Endodermal cell (in vitro differentiated cells): ENCODE results near the gene AUTS2. TPM values are rescaled to one million over a fixed set of nuclear protein-coding genes. Genes with fewer than 3 reads are reported as not detected.

ENCODE experiments used
- DNase-seq: peaks from one replicate; pipeline ENCODE4 v3.0.0-alpha.2; 2017
- H3K27ac ChIP-seq: 2 replicates; pipeline ENCODE4 v1.5.1; 2013; ENCODE audit warnings: mild to moderate bottlenecking, low read depth, low read length, moderate library complexity
- H3K27me3 ChIP-seq: 2 replicates; pipeline ENCODE4 v1.6.1; 2013; ENCODE audit warnings: mild to moderate bottlenecking, low read length, moderate library complexity; ENCODE audit not compliant: insufficient read depth, control insufficient read depth, poor library complexity, severe bottlenecking
- H3K36me3 ChIP-seq: 2 replicates; pipeline ENCODE4 v1.7.0; 2013; ENCODE audit warnings: mild to moderate bottlenecking, low read length, moderate library complexity; ENCODE audit not compliant: control insufficient read depth, insufficient read depth
- H3K4me1 ChIP-seq: one replicate; pipeline ENCODE4 v1.7.0; 2013; ENCODE audit warnings: low read length; ENCODE audit not compliant: control insufficient read depth, insufficient read depth
- H3K4me3 ChIP-seq: 2 replicates; pipeline ENCODE4 v1.5.1; 2013; ENCODE audit warnings: mild to moderate bottlenecking, low read length, moderate library complexity
- H3K9ac ChIP-seq: 2 replicates; pipeline ENCODE4 v1.6.1; 2013; ENCODE audit warnings: mild to moderate bottlenecking, low read length, moderate library complexity; ENCODE audit not compliant: poor library complexity, severe bottlenecking; ENCODE audit errors: extremely low read depth
- H3K9me3 ChIP-seq: 2 replicates; pipeline ENCODE4 v1.6.1; 2013; ENCODE audit warnings: mild to moderate bottlenecking, low read length, moderate library complexity; ENCODE audit not compliant: control insufficient read depth
- H3K27ac Mint-ChIP-seq: 2 replicates; pipeline ENCODE4 v1.8.0; 2020; ENCODE audit warnings: mixed read lengths
- H3K27me3 Mint-ChIP-seq: 2 replicates; pipeline ENCODE4 v1.8.0; 2021; ENCODE audit warnings: mild to moderate bottlenecking, mixed read lengths; ENCODE audit not compliant: insufficient read depth
- H3K36me3 Mint-ChIP-seq: 2 replicates; pipeline ENCODE4 v1.8.0; 2020; ENCODE audit warnings: low read depth, mixed read lengths
- H3K4me1 Mint-ChIP-seq: 2 replicates; pipeline ENCODE4 v1.8.0; 2020; ENCODE audit warnings: mixed read lengths
- H3K4me3 Mint-ChIP-seq: 2 replicates; pipeline ENCODE4 v1.8.0; 2020; ENCODE audit warnings: mild to moderate bottlenecking, moderate library complexity, mixed read lengths
- H3K9me3 Mint-ChIP-seq: 2 replicates; pipeline ENCODE4 v1.8.0; 2020; ENCODE audit warnings: mild to moderate bottlenecking, mixed read lengths
- CTCF ChIP-seq: fragments of 200-600 bp; sonication (generic); conservative IDR thresholded peaks from 2 replicates; pipeline ENCODE4 v1.5.0; 2021; ENCODE audit warnings: antibody characterized with exemption, mild to moderate bottlenecking
- WGBS, 2 experiments: methylation state at CpG; one replicate each; pipeline versions ENCODE4 v1.1.5 to v1.1.7; 2013; ENCODE audit warnings: missing lambda C conversion rate in 2 of 2, mixed read lengths in 1 of 2; ENCODE audit not compliant: insufficient coverage in 1 of 2, insufficient read length in 1 of 2; 5-methylcytosine and 5-hydroxymethylcytosine counted together
- total RNA-seq, 2 donors: library from RNA; stranded (reverse); fragmentation: NEBNext Ultra II Directional in 1 of 2; extraction: Animal tissue kit (Norgen Biotek cat#: 25700) in 1 of 2; gene quantifications; 2 replicates in 1 of 2; 3 replicates in 1 of 2; pipeline ENCODE4 v1.2.1, GENCODE V29; 2021

AUTS2 gene
- total RNA-seq, 2 donors from 2014 or later, result 76.8 to 106 TPM

GRCh38 chr7:69761290-69761922, 163.1 kb downstream of the AUTS2 start:
- Histone ChIP-seq H3K36me3 (no peaks in the 10 kb centered on the region), H3K9me3 (no peaks in the 10 kb centered on the region), H3K4me1 (peaks cover 27% of the 10 kb centered on the region), H3K4me3 (no peak overlapping the region), H3K27ac (no peak overlapping the region), H3K9ac (no peak overlapping the region), H3K27me3 (no peaks in the 10 kb centered on the region)
- Mint-ChIP-seq H3K36me3 (peaks cover 2% of the 10 kb centered on the region), H3K27me3 (no peaks in the 10 kb centered on the region), H3K4me3 (no peak overlapping the region), H3K9me3 (no peaks in the 10 kb centered on the region), H3K4me1 (peaks cover 48% of the 10 kb centered on the region), H3K27ac (peak overlapping the region; percentile 62)
- TF ChIP-seq CTCF, result no peak
- 44 to 70% methylated on average over 1 to 5 of the region's 5 CpGs for WGBS, 2 experiments
- no peak for DNase-seq

GRCh38 chr7:69762821-69763352, 164.6 kb downstream of the AUTS2 start:
- H3K9me3 Mint-ChIP-seq, result no peaks in the 10 kb centered on the region
- TF ChIP-seq CTCF, result no peak
- no peaks in the 10 kb centered on the region for H3K9me3 ChIP-seq
- peaks cover 34% of the 10 kb centered on the region for H3K4me1 Mint-ChIP-seq
- no peaks in the 10 kb centered on the region for H3K27me3 ChIP-seq
- no peak overlapping the region for H3K4me3 Mint-ChIP-seq
- H3K27ac ChIP-seq, result no peak overlapping the region
- DNase-seq, result no peak
- peaks cover 2% of the 10 kb centered on the region for H3K36me3 Mint-ChIP-seq
- WGBS, 2 experiments, result 95% methylated on average over 3 of the region's 3 CpGs; no CpG with 5 or more reads in 1 of the 2 experiments
- H3K4me1 ChIP-seq, result peaks cover 15% of the 10 kb centered on the region
- no peaks in the 10 kb centered on the region for H3K27me3 Mint-ChIP-seq
- no peak overlapping the region for H3K9ac ChIP-seq
- H3K36me3 ChIP-seq, result no peaks in the 10 kb centered on the region
- no peak overlapping the region for H3K4me3 ChIP-seq
- H3K27ac Mint-ChIP-seq, result no peak overlapping the region

- DNase-seq, result no peak
- no peaks in the 10 kb centered on the region for H3K27me3 ChIP-seq
- WGBS, 2 experiments, result 94 to 95% methylated on average over 2 to 3 of the region's 3 CpGs
- no peak overlapping the region for H3K9ac ChIP-seq
- no peak overlapping the region for H3K27ac ChIP-seq
- no peak overlapping the region for H3K4me3 Mint-ChIP-seq
- peaks cover 30% of the 10 kb centered on the region for H3K4me1 Mint-ChIP-seq
- no peaks in the 10 kb centered on the region for H3K9me3 ChIP-seq
- no peak overlapping the region for H3K27ac Mint-ChIP-seq
- no peak overlapping the region for H3K4me3 ChIP-seq
- H3K4me1 ChIP-seq, result peaks cover 9% of the 10 kb centered on the region
- H3K36me3 ChIP-seq, result no peaks in the 10 kb centered on the region
- H3K9me3 Mint-ChIP-seq, result no peaks in the 10 kb centered on the region
- H3K36me3 Mint-ChIP-seq, result peaks cover 2% of the 10 kb centered on the region
- TF ChIP-seq CTCF, result no peak
- no peaks in the 10 kb centered on the region for H3K27me3 Mint-ChIP-seq
These were observed 165.2 kb downstream of the AUTS2 start for GRCh38 chr7:69763513-69763912.
